ENCODE results near the gene HSD17B14. TPM values are rescaled to one million over a fixed set of nuclear protein-coding genes. Genes with fewer than 3 reads are reported as not detected.

Gene HSD17B14
- total and polyA plus RNA-seq, 2 of the 13 experiments (the other 11 are each of a cell fraction or from before 2014, with no cell fraction given), result 0.58 to 1.2 TPM

- TF ChIP-seq HOMEZ (CRISPR knock-in tag; IDR thresholded peaks at IDR 0.05; ENCODE audit: low read depth) (peak; percentile 72; the same call in 1 of the 2 replicates), MIXL1 (CRISPR knock-in tag; IDR thresholded peaks at IDR 0.05) (0 out of 2 replicates have a peak, but pooled peaks have one; percentile 22), ZFP1 (CRISPR knock-in tag; IDR thresholded peaks at IDR 0.05) (no peak; the same call in 1 of the 2 replicates), MTA3 (CRISPR knock-in tag; IDR thresholded peaks at IDR 0.05) (no peak), ATF6 (CRISPR knock-in tag; conservative IDR thresholded peaks at IDR 0.05) (no peak), SSRP1 (CRISPR knock-in tag; IDR thresholded peaks at IDR 0.05) (peak; percentile 52; the same call in 1 of the 2 replicates), ZNF770 (CRISPR knock-in tag; IDR thresholded peaks at IDR 0.05) (no peak; the same call in none of the 2 replicates), CENPBD1 (CRISPR knock-in tag; IDR thresholded peaks at IDR 0.05; ENCODE audit: borderline replicate concordance, low read depth) (no peak), GATAD1 (CRISPR knock-in tag; IDR thresholded peaks at IDR 0.05) (peak; percentile 48; the same call in 1 of the 2 replicates), GFI1 (CRISPR knock-in tag; IDR thresholded peaks at IDR 0.05; ENCODE audit: borderline replicate concordance) (peak; percentile 17; the same call in 1 of the 2 replicates), ZNF713 (CRISPR knock-in tag; IDR thresholded peaks at IDR 0.05) (no peak), ZNF136 (CRISPR knock-in tag; IDR thresholded peaks at IDR 0.05; ENCODE audit: low read depth) (peak; percentile 97; the same call in 1 of the 2 replicates), ZKSCAN5 (CRISPR knock-in tag; IDR thresholded peaks at IDR 0.05) (0 out of 2 replicates have a peak, but pooled peaks have one; percentile 19), GATA4 (IDR thresholded peaks at IDR 0.05; ENCODE audit: borderline replicate concordance, low read depth) (peak; percentile 95), ZNF230 (CRISPR knock-in tag; IDR thresholded peaks at IDR 0.05) (no peak)
- TF ChIP-seq, protein P1, sequence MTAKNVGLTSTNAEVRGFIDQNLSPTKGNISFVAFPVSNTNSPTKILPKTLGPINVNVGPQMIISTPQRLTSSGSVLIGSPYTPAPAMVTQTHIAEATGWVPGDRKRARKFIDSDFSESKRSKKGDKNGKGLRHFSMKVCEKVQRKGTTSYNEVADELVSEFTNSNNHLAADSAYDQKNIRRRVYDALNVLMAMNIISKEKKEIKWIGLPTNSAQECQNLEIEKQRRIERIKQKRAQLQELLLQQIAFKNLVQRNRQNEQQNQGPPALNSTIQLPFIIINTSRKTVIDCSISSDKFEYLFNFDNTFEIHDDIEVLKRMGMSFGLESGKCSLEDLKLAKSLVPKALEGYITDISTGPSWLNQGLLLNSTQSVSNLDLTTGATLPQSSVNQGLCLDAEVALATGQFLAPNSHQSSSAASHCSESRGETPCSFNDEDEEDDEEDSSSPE (CRISPR knock-in tag; IDR thresholded peaks at IDR 0.05), result 0 out of 2 replicates have a peak, but pooled peaks have one; percentile 23
- TF ChIP-seq, protein P2, sequence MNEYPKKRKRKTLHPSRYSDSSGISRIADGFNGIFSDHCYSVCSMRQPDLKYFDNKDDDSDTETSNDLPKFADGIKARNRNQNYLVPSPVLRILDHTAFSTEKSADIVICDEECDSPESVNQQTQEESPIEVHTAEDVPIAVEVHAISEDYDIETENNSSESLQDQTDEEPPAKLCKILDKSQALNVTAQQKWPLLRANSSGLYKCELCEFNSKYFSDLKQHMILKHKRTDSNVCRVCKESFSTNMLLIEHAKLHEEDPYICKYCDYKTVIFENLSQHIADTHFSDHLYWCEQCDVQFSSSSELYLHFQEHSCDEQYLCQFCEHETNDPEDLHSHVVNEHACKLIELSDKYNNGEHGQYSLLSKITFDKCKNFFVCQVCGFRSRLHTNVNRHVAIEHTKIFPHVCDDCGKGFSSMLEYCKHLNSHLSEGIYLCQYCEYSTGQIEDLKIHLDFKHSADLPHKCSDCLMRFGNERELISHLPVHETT (CRISPR knock-in tag; conservative IDR thresholded peaks at IDR 0.05), result peak; percentile 35; the same call in 1 of the 2 replicates
Measured at GRCh38 chr19:48872182-48872883, 36.0 kb upstream of the HSD17B14 start, which contains the start of gene PPP1R15A (continued).

Measured in HepG2 (cell line).